ENCODE data around the gene MTHFD1L.

GRCh38 chr6:151087861-151088598 is 222.5 kb downstream of the MTHFD1L start:
- TF ChIP-seq CTCF (IDR thresholded peaks at IDR 0.05) (peak in 2 of 7 experiments; percentile 10 to 24), POLR2A (IDR thresholded peaks at IDR 0.05) (no peak)

Data from body of pancreas (tissue), 4 donors.